Uterus (tissue), 4 donors: ENCODE results near the gene HLCS. TPM values are rescaled to one million over a fixed set of nuclear protein-coding genes. Genes with fewer than 3 reads are reported as not detected.

Experiments used
- DNase-seq, 2 donors: peaks; one replicate each; pipeline ENCODE4 v3.0.0-alpha.2; 2019 to 2020
- H3K27ac ChIP-seq, 2 donors: fragments of 200-600 bp; sonication (generic); 1 replicate in 1 of 2; 2 replicates in 1 of 2; pipeline ENCODE4 v1.5.1; 2016 to 2018
- H3K27me3 ChIP-seq, 2 donors: fragments of 200-600 bp; sonication (generic); one replicate each; pipeline ENCODE4 v1.5.1; 2018 to 2019; ENCODE audit warnings: control low read depth in 1 of 2
- H3K36me3 ChIP-seq, 2 donors: fragments of 200-600 bp; sonication (generic); one replicate each; pipeline ENCODE4 v1.5.1; 2019; ENCODE audit warnings: control low read depth in 1 of 2
- H3K4me1 ChIP-seq, 2 donors: fragments of 200-600 bp; sonication (generic); one replicate each; pipeline ENCODE4 v1.5.1; 2018 to 2019; ENCODE audit warnings: control low read depth in 1 of 2
- H3K4me3 ChIP-seq, 2 donors: fragments of 200-600 bp; sonication (generic); 1 replicate in 1 of 2; 2 replicates in 1 of 2; pipeline ENCODE4 v1.5.1; 2018 to 2019; ENCODE audit warnings: mild to moderate bottlenecking in 1 of 2
- H3K9me3 ChIP-seq, 2 donors: fragments of 200-600 bp; sonication (generic); one replicate each; pipeline ENCODE4 v1.5.1; 2019; ENCODE audit warnings: control low read depth in 1 of 2
- POLR2A ChIP-seq, 2 donors: fragments of 450-650 bp; IDR thresholded peaks; one replicate each; pipeline ENCODE4 v1.6.1; 2016; ENCODE audit warnings: antibody characterized with exemption in 2 of 2, mild to moderate bottlenecking in 1 of 2, moderate library complexity in 1 of 2
- intact Hi-C: fragments of 100-400 bp; cut with DNase I; formaldehyde crosslinking; loops from one replicate; pipeline ENCODE4 v1.15.1; 2023; ENCODE audit warnings: low total_unique reads
- total RNA-seq, 4 donors: library from RNA; depleted of rRNA in 3 of 4; stranded (reverse); fragments of >200 nt in 3 of 4; gene quantifications; one replicate each; pipeline versions ENCODE4 v1.1.0 to v1.2.4, GENCODE V29; 2014 to 2023
- TF ChIP-seq, protein P1 (sequence below), 4 experiments: fragments of 200-600 bp in 2 of 4; fragments of 450-650 bp in 2 of 4; sonication (generic) in 2 of 4; IDR thresholded peaks; one replicate each; pipeline ENCODE4 v1.5.1; 2016 to 2019; ENCODE audit warnings: antibody characterized with exemption in 4 of 4, mild to moderate bottlenecking in 2 of 4, moderate library complexity in 1 of 4
- donor health status: DM: yes; HTN: yes; CAD: no.

Gene HLCS
- total RNA-seq, 4 donors from 2014 or later = 3.8 to 31.4 (median 15.4) TPM

DNA sequence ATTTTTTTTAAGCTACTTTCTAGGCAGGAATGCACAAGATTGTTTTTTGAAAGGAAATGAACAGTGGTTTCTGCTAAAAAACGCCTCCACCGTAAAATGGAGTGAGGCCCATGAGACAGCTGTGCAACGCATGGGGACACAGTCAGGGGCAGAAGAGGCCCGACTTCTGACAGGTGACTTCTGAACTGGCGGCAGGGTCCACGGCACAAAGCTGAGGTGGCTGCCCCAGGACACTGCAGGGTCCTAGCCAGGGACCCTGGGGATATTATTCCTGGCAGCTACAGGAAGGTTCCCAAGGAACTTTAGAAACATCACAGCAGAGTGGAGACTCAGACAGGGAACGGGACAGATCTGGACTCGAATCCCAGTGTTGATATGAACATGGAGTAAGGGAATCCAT is 192.5 kb downstream of the HLCS start:
- no peaks in the 10 kb centered on the region for H3K27me3 ChIP-seq
- no peak overlapping the region for H3K27ac ChIP-seq
- intact Hi-C loops = no loop called here
- H3K4me1 ChIP-seq = no peaks in the 10 kb centered on the region
- TF ChIP-seq, protein P1, sequence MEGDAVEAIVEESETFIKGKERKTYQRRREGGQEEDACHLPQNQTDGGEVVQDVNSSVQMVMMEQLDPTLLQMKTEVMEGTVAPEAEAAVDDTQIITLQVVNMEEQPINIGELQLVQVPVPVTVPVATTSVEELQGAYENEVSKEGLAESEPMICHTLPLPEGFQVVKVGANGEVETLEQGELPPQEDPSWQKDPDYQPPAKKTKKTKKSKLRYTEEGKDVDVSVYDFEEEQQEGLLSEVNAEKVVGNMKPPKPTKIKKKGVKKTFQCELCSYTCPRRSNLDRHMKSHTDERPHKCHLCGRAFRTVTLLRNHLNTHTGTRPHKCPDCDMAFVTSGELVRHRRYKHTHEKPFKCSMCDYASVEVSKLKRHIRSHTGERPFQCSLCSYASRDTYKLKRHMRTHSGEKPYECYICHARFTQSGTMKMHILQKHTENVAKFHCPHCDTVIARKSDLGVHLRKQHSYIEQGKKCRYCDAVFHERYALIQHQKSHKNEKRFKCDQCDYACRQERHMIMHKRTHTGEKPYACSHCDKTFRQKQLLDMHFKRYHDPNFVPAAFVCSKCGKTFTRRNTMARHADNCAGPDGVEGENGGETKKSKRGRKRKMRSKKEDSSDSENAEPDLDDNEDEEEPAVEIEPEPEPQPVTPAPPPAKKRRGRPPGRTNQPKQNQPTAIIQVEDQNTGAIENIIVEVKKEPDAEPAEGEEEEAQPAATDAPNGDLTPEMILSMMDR (IDR thresholded peaks at IDR 0.05) = no peak
- no peak for TF ChIP-seq POLR2A (IDR thresholded peaks at IDR 0.05)
- no peaks in the 10 kb centered on the region for H3K36me3 ChIP-seq
- no peaks in the 10 kb centered on the region for H3K9me3 ChIP-seq
- no peak overlapping the region for H3K4me3 ChIP-seq
- no peak for DNase-seq

DNA sequence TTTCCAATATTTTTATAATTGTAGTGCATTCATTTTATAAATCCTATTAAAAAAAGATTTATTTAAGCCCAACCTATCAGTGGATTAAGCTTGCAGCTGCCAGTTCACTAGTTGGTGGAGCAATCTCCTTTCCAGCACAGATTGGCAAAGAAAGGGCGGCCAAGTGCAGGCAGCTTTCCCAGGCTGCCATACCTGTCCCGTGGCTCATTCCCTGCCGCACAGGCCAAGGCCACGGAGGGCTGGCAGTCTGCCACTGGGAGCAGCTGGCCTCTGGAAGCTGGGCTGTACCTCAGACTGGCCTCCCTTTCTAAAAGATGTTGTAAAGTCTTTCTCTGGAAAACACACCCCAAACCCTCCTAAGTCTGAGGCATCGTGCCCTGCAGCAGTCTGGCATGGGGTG is 193.4 kb downstream of the HLCS start:
- Histone ChIP-seq H3K9me3 (no peaks in the 10 kb centered on the region), H3K27ac (no peak overlapping the region), H3K4me3 (no peak overlapping the region), H3K4me1 (no peaks in the 10 kb centered on the region), H3K36me3 (no peaks in the 10 kb centered on the region), H3K27me3 (no peaks in the 10 kb centered on the region)
- peak; percentile 16 to 19 for DNase-seq
- intact Hi-C loops = no loop called here
- TF ChIP-seq, protein P1 (IDR thresholded peaks at IDR 0.05) = no peak
- TF ChIP-seq POLR2A (IDR thresholded peaks at IDR 0.05) = no peak

DNA sequence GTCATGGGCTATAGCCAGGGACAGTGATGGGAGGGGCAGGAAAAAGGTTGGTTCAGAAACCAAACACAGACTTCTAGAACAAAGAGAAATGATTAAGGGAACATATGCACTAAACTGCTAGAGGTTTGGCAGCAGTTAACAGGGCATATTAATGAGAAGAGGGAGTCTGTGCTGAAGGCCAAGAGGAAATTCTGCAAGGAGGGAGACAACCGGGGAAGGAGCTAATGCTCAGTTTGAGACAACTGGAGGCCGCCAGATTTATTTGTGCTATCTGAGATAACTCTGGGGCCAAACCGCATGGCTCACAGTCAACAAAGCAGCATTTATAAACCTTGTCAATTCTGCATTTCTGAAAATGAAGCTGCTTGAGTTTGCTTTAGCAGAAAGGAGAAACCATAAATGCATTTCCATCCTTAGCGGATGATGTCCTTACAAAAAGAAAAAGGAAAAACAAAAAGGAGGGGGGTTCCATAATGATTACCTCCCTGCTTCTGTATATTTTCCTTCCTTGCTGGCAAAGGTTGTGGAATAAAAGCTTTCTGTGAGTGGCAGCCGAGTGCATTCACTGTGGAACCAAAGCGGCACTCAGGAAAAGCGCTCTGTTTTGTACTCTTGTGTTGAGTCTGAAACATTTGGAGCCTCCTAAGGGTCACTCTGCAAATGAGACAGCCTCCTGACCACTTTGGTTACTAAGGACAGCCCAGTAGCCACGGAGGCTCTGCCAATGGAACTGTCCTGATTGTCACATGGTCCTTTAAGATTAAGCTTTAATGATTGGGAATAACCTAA is 197.2 kb downstream of the HLCS start:
- Histone ChIP-seq H3K9me3 (no peaks in the 10 kb centered on the region), H3K4me1 (no peaks in the 10 kb centered on the region), H3K4me3 (no peak overlapping the region), H3K27me3 (no peaks in the 10 kb centered on the region), H3K36me3 (no peaks in the 10 kb centered on the region), H3K27ac (no peak overlapping the region)
- no peak for DNase-seq
- intact Hi-C loops = no loop called here
- no peak for TF ChIP-seq POLR2A (IDR thresholded peaks at IDR 0.05)
- TF ChIP-seq, protein P1 (IDR thresholded peaks at IDR 0.05) = no peak

DNA sequence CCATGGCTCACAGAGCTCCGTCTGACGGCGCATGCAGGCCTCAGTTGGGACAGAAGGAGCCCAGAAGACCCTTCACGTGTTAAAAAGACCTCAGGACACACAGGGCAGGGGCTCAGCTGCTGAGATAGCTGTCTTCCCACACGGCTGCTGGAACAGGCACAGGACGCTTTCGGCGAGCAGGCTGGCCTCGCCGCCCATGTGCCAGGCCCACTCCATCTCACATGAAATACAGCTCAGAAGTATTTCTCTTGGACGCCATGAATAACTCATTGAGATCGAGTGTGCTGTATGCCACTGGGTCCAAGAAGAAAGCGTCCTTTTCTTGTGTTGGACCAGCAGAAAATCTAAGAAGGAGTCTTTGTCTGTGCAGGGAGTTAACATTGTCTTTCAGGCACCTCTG is 198.0 kb downstream of the HLCS start:
- TF ChIP-seq, protein P1 (IDR thresholded peaks at IDR 0.05) = no peak
- TF ChIP-seq POLR2A (IDR thresholded peaks at IDR 0.05) = no peak
- no peaks in the 10 kb centered on the region for H3K4me1 ChIP-seq
- H3K27ac ChIP-seq = no peak overlapping the region
- no peak for DNase-seq
- H3K9me3 ChIP-seq = no peaks in the 10 kb centered on the region
- H3K4me3 ChIP-seq = no peak overlapping the region
- no peaks in the 10 kb centered on the region for H3K27me3 ChIP-seq
- no peaks in the 10 kb centered on the region for H3K36me3 ChIP-seq
- intact Hi-C loops = no loop called here

DNA sequence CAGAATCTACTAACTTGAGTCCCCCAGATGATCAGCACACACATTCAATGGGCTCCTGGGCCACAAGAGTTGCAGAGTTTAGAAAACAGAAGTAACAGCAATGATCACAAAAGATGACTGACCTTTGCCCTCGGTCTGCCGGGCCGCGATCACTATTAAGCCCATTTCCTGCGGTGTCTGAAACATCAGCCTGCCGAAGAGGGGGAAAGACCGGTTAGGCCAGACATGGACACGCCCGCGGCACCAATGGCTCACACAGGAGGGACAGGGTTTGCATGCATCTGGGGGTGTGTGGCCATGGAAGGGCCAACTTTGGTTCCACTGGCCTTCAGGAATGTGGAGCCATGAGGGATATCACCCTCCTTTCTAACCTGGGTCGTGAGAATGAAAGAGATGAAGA is 199.4 kb downstream of the HLCS start:
- Histone ChIP-seq H3K4me3 (no peak overlapping the region), H3K27me3 (no peaks in the 10 kb centered on the region), H3K27ac (no peak overlapping the region), H3K9me3 (no peaks in the 10 kb centered on the region), H3K4me1 (no peaks in the 10 kb centered on the region), H3K36me3 (no peaks in the 10 kb centered on the region)
- DNase-seq = no peak
- intact Hi-C loops = no loop called here
- TF ChIP-seq, protein P1 (IDR thresholded peaks at IDR 0.05) = no peak
- no peak for TF ChIP-seq POLR2A (IDR thresholded peaks at IDR 0.05)
